Stimulated activated CD4-positive, alpha-beta T cell treated with anti-CD3 and anti-CD28 coated beads, Interleukin-12 subunit alpha, Interleukin-12 subunit beta, amount 100 ng/mL, for 4 hours (primary cell): ENCODE measurements around the gene KIRREL3.
A peak's percentile ranks its signal among the peaks of the same experiment; 100 is the strongest.
"Not testable (repeated sequence)": the region's sequence is repeated elsewhere in the genome, so short reads cannot be mapped to it uniquely, and the experiment has no call there.

Source experiments
- DNase-seq: peaks from one replicate; pipeline ENCODE4 v3.0.0-alpha.2; 2020

Gene KIRREL3

DNA sequence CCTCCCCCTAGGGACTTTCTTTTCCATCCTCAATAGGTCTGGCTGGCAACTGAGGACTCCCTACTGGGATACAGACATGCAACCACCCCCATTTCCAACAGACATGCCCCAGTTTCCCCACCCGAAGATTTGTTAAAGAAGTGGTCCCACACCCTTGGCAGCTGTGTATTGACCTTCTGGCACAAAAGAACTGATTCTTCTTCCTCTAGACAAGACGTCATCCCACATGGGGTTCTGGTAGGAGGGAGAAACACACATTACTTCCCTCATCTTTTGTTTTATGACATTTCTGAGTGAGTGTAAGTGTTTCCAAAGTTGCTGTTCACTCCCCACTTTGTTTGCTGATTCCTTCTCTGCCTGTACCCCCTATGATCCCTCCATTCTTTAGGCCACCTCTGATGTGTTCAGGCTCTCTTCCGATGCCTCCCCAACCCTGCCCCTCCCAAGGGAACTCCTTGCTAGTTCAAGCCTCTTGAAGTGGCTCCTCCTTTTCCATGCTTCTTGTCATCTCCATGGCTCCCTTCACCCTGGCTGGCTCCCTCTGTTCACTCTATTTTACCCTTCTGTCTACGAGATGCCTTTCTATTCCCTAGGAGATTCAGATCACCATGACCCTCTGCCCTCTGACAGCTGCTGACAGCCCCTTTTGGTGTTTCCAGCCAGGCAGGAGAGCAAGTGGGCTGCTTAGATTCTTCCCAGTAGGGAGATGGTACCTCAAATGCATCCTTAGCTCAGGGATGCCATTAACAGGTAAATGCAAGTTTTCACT, 4.3 kb downstream of the KIRREL3 start:
- DNase-seq = no peak

DNA sequence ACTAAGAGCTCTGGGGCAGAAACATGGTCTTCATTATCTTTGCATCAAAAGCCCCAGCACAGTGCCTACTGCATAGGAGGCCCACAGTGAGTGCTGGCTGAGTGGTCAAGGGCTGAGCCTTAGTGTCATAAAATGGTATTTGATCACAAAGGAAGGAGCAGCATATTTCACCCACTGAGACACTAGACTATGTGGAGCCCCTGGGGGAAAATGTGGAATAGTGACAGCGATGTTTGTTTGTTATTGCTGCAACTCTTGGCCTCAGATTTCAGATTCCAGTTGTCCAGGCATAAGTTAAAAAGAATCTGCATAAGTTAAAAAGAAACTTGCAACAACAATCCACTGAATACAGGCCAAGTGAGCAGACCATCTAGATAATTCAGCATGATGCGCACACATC, 7.0 kb downstream of the KIRREL3 start:
- DNase-seq = no peak

DNA sequence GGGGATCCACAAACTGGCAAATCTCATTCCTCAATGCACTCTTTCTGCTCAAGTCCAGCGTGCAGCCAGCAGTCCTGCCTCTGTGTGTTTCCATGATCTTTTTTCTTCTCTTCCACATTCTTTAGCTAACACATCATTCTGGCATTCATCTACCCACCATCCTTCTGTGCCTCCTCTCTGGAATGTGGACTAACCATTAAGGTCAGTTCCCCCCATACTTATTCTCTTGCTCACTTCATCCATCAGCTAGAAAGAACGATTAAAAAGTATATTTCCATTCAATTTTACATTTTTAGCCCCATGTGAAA, 7.8 kb downstream of the KIRREL3 start:
- DNase-seq = no peak

GRCh38 chr11:126992065-126992803, 8.3 kb downstream of the KIRREL3 start:
- no peak for DNase-seq

- DNase-seq = no peak
Measured at GRCh38 chr11:126991596-126991995, 9.0 kb downstream of the KIRREL3 start.

DNA sequence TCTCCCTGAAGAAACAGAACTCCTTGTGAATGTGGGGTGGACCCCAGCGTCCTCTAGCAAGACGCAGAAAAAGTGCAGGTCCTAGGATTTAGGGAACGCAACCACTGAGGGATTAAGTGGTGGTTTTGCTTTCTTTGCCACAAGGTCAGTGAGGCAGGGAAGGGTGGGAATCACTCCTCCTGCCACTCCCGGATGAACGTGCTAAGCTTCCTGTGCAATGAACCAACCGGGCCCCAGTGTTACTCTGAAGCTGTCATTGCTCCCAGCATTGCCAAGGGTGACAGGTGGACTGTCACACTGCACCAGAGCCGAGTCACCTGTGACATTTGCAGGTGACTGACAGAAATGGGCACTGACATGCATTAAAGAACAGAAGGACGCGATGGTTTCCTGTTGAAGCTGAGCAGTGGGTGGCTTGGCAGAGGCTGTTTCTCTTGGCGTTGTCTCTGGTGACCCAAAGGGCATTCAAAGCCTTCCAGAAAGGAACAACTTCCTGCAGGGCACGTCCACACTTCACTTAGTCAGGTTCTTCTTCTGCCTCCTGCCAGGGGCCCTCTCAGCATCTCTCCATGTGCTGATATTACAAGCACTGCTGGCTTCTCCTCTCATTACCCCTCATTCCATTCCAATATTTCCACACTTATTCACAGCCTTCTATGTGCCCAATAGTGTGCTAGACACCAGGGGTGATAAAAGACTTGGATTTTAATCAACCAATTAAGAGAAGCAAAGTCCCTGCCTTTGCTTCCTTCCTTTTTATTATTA, 9.7 kb downstream of the KIRREL3 start:
- DNase-seq = no peak

- peak; percentile 50 for DNase-seq
Measured at GRCh38 chr11:126989942-126990715, 10.4 kb downstream of the KIRREL3 start.

GRCh38 chr11:126988655-126989054, 11.9 kb downstream of the KIRREL3 start:
- DNase-seq = no peak

DNA sequence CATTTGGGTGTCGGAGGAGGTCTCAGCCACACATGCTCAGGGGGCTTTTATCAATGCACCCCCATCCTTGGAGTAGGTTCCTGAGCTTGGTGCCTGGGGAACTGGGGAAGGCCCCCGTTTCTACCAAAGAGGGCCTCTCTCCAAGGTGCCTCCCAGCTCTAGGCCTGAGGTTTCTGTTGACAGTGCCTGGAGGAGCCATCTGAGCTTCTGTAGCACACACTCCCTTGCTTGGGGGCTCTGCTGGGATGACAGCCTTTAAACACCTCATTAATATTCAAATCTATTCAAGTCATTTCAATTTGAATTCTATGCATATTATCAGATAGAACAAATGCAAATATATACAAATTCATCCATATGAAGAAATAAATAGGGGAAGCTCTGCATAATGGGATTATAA, 18.9 kb downstream of the KIRREL3 start:
- no peak for DNase-seq

DNA sequence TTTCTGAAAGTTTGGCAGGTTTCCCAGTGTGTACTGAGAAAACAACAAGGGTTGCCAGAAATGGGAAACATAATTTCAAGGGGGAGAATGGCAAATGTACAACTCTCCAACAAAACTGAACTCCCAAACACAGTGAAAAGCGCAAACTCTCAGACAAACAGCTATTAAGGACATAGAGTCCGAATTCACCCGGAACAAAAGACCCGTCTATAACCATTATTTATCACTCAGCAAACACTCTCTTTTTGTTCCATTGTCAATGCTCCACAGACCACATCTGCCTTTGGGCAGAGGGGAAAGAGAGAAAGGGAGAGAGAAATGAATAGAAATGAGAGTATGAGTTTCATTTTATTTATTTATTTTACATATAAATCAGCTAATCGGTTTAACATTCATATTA, 21.7 kb downstream of the KIRREL3 start:
- no peak for DNase-seq

DNA sequence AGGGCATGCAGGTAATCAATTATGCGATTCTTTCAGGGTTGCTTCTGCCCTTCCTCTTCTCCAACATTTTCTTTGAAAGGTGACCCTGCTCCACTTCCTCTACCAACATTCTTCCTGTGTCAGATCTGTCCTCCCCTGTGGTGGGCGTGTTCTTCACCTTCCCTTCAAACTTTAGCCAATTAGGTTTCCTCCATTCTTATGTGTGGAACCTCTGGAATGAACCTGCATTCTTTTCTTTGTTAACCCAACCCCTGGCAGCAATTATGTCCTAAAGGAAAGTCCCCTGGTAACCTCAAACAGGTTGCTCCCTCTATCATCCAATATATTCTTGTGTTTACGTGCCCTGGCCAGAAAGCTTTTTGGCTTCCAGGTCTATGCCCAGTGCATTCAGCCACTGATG, 22.4 kb downstream of the KIRREL3 start:
- no peak for DNase-seq

GRCh38 chr11:126973051-126973450, 27.5 kb downstream of the KIRREL3 start:
- no peak for DNase-seq

GRCh38 chr11:126971305-126971704, 29.3 kb downstream of the KIRREL3 start:
- no peak for DNase-seq

DNA sequence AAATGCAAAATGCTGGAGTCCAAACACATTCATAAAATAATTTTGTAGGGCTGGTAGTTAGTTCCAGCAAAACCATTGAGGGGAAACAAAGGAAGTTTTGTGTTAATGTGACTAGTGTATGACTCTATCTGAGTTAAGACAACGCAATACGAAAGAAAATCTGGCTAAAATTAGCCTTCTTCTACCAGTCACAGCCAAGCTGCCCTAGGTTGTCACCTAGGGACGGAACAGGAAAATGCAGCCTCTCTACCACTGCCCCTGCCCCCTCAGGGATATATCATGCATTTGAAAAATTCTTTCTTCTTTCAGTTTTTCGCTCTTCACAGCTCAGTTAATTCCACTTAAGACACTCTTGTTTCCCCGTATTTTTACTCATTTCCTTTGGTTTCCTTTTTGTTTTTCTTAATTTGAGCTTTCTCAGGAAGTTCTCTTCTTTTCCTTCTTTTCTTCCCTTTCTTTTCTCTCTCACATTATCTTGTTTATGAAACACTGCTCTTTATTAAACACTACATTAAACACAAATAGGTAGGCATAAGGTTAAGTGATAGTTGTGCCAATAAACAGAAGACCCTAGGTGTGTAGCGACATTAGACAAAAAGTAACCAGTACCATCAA, 30.6 kb downstream of the KIRREL3 start:
- DNase-seq = no peak

- no peak for DNase-seq
Measured at GRCh38 chr11:126968915-126969314, 31.7 kb downstream of the KIRREL3 start.

DNA sequence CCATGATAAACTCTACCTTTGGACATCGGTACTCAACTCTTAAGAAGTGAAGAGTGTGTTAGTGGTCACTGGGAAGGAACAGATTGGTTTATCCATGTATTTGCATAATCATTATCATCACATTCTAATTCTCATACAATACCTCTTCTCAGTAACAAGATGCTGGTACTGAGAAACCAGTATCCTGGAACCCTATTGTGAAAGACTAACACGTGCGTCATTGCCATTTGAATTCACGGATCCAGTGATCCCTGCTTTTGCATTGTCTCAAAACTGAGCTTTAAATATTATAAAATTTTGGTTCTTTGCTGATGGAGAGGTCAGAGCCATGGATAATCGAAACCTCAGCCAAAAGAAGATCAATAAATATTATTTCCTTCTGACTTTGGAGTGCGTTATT, 35.2 kb downstream of the KIRREL3 start:
- DNase-seq = no peak

DNA sequence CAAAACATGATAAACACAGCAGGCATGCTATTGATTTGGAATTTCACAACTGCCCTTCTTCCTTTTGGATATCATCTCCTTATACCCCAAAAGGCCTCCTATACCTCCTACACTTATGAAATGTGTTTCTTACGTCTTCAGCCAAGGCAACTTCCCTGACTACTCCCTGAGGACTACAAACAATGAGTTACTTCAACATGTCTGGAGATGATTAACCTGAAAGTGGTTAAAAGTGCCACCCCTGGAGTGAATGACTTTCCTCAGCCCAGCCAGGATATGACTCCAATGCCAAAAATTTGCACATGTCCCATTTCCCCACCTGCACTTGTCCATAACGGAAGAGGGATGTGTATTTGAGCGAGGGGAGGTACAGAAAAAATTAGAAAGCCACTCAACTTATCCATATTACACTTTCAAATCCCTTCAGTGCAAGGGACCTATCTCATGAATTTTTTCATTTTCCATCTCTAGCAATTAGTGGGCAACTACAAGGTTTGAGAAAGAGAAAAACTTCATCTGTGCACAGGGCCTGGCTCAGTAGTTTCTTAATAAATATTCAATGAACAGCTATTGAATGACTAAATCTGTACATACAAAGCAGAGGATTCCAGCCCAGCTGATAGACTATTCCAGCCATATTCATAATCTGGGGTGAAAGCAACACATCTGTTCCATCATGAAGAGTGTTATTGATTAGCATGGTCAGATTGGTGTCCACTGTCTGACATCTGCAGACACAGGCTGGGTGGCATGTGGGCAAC, 36.8 kb downstream of the KIRREL3 start:
- no peak for DNase-seq

DNA sequence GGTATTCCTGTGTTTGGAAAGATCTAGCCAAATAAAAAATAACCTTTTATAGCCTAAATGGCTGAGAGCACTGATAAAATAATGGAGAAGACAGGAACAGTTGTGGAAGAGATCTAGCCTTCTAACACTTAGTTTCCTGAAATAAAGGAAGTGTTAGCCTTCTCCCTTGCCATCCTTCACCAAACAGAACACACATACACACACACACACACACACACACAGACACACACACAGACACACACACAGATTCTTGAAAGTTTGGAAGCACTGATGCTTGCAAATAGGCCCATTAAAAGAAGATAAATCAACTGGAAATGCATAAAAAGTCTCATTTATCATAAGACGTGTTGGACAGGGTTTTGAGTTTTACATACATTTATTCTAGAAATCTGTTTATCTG, 37.5 kb downstream of the KIRREL3 start:
- no peak for DNase-seq

DNA sequence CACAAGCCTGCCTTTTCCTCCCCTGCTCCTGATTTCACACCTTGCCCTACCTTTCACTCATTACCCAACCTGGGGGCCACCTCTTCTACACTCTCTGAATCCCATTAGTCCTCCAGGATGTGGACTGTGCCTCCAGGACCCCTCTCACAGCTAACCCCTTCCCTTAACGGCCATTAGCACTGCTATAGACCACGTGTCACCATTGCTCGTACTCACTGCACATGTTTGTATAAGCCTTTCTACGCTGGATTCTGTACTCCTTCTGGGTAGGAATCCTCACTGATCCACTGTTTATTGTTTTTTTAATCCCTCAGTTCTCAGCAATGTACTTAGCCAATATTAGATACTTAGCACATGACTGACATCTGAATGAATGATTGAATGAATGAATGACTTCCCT, 40.9 kb downstream of the KIRREL3 start:
- no peak for DNase-seq

- DNase-seq = no peak
Measured at GRCh38 chr11:126956635-126957034, 43.9 kb downstream of the KIRREL3 start.

DNA sequence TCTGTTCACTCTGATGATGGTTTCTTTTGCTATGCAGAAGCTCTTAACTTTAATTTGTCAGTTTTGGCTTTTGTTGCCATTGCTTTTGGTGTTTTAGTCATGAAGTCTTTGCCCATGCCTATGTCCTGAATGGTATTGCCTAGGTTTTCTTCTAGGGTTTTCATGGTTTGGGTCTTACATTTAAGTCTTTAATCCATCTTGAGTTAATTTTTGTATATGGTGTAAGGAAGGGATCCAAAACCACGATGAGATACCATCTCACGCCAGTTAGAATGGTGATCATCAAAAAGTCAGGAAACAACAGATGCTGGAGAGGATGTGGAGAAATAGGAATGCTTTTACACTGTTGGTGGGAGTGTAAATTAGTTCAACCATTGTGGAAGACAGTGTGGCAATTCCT, 48.0 kb downstream of the KIRREL3 start:
- DNase-seq = not testable (repeated sequence)

- DNase-seq = no peak
Measured at GRCh38 chr11:126951465-126951864, 49.1 kb downstream of the KIRREL3 start.
